ENCODE measurements around the gene ENTPD1. TPM values are rescaled to one million over a fixed set of nuclear protein-coding genes. Genes with fewer than 3 reads are reported as not detected.

The ENTPD1 gene
- total RNA-seq, 2 donors from 2014 or later, result 0.53 to 12.9 TPM

DNA sequence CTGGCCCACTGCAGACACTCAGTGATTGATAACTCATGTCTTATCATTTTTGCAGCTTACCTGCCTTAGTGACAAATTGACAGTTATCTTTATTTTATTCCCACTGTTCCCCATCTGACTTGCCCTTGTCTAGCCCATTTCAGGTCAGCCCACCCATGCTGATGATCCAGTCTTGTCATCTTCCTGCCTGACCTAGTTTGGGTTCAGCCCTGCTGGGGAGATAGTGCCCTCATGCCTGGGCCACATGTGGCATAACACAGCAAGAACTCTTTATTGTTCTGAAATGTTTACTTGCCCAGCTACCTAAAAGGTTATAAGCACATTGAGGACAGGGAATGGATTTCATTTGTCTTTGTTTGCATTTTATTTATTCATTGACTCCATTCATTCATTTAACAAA, 75.6 kb downstream of the ENTPD1 start:
- Mint-ChIP-seq H3K27me3 (ENCODE audit: low read depth) (no peaks in the 10 kb centered on the region), H3K4me3 (peak overlapping the region; percentile 41 to 85), H3K4me1 (ENCODE audit: low read depth) (peaks cover 64% of the 10 kb centered on the region), H3K9me3 (no peaks in the 10 kb centered on the region), H3K27ac (peak overlapping the region; percentile 40), H3K36me3 (ENCODE audit: insufficient read depth in 2 of 2) (peaks cover 0 to 6% of the 10 kb centered on the region in 2 donors)
- DNase-seq (no peak), ATAC-seq (replicated peaks in 1 of 2) (no peak)

DNA sequence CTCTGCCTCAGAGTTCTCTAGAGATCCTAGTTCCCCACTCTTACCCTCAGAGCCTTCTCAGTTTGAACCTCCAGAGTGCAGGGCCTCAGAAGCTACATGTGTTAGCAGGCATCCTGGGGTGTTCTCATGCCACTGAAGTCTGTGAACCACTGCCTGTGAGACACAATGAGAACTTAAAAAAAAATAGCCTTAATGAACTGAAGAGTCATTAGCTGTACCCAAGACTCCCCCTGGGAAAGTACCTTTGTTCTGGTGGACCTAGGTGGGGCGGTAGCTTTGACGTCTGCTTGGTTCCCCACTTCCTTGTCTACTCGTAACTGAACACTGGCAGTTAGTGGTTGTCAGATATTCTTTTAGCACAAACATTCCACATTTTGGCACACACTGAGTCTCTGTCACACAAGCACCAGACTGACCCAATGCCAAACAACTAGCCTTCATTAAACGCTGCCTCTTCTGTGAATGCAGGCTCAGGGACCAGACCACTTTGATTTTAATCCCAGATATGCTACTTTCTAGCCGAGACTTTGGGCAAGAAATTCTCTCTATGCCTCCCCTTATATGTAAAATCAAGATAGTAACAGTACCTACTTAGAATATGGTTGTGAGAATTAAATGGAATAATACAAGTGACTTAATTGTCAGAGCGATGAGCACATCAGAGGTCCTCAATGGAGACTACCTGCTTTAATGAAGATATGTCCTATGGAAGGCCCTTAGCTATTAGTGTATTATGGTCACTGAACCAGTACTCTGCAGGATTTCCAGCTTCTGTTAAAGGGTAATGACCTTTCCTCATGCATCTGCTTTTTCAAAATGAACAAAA, 76.5 kb downstream of the ENTPD1 start:
- ATAC-seq (replicated peaks in 1 of 2) (peak; percentile 91 to 95), DNase-seq (peak; percentile 22 to 80)
- no peaks in the 10 kb centered on the region for H3K9me3 Mint-ChIP-seq
- H3K36me3 Mint-ChIP-seq (ENCODE audit: insufficient read depth in 2 of 2), result peaks cover 0 to 6% of the 10 kb centered on the region in 2 donors
- peaks cover 73% of the 10 kb centered on the region for H3K4me1 Mint-ChIP-seq (ENCODE audit: low read depth)
- peak overlapping the region; percentile 65 for H3K27ac Mint-ChIP-seq
- no peaks in the 10 kb centered on the region for H3K27me3 Mint-ChIP-seq (ENCODE audit: low read depth)
- H3K4me3 Mint-ChIP-seq, result peak overlapping the region; percentile 66 to 85

DNA sequence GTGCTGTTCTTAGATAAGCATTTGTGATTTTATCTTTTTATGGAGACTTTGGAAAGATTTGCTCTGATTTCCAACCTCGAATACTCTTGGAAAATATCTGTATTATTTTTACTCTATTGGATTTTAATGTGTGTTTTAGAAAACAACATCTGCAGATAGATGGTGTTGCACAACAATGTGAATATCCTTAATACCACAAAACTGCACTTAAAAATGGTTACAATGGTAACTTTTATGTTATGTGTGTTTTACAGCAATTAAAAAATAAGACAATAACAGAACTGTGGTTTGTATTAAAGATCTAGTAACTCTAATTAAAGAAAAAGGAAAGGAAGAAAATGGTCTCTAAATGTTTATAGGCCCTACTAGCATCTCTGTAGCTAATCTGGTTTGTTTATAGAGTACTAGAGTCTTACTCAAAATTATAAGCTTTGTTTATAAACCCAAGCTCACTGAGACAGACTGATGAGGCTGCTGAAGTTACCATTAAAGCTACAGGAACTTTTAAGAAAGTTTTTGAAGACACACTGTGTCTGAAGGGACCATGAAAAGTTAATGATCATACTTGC, 77.2 kb downstream of the ENTPD1 start:
- ATAC-seq (replicated peaks in 1 of 2), result no peak
- peaks cover 78% of the 10 kb centered on the region for H3K4me1 Mint-ChIP-seq (ENCODE audit: low read depth)

DNA sequence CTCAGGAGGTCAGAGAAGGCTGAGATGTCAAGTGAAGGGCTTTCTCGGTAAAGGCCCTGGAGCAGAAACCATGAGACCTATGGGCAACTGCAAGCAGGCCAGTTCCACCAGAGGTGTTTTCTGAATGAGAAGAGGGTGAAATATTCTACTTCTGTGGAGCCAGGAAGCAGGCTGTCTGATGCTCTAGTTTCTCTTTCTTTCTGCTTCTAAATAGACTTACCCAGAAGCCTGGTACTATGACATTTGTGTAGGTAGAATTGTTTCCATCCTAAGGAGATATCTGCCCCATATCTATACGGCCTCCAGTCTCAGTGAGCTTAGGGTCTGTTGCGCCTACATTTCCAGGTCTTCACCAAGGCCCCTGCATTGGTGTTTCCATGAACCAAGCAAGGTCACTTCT, 78.4 kb downstream of the ENTPD1 start:
- H3K36me3 Mint-ChIP-seq (ENCODE audit: insufficient read depth in 2 of 2), result peaks cover 0 to 6% of the 10 kb centered on the region in 2 donors
- DNase-seq (no peak), ATAC-seq (replicated peaks in 1 of 2) (no peak)
- no peaks in the 10 kb centered on the region for H3K27me3 Mint-ChIP-seq (ENCODE audit: low read depth)
- H3K9me3 Mint-ChIP-seq, result no peaks in the 10 kb centered on the region
- H3K27ac Mint-ChIP-seq, result no peak overlapping the region
- H3K4me1 Mint-ChIP-seq (ENCODE audit: low read depth), result peaks cover 91% of the 10 kb centered on the region
- peak overlapping the region in 1 of 2 donors; percentile 36 for H3K4me3 Mint-ChIP-seq

More for the DNA sequence above, 77.2 kb downstream of the ENTPD1 start:
- H3K9me3 Mint-ChIP-seq, result no peaks in the 10 kb centered on the region
- H3K27me3 Mint-ChIP-seq (ENCODE audit: low read depth), result no peaks in the 10 kb centered on the region
- no peak for DNase-seq
- no peak overlapping the region for H3K4me3 Mint-ChIP-seq
- peak overlapping the region; percentile 33 for H3K27ac Mint-ChIP-seq
- H3K36me3 Mint-ChIP-seq (ENCODE audit: insufficient read depth in 2 of 2), result peaks cover 0 to 6% of the 10 kb centered on the region in 2 donors

DNA sequence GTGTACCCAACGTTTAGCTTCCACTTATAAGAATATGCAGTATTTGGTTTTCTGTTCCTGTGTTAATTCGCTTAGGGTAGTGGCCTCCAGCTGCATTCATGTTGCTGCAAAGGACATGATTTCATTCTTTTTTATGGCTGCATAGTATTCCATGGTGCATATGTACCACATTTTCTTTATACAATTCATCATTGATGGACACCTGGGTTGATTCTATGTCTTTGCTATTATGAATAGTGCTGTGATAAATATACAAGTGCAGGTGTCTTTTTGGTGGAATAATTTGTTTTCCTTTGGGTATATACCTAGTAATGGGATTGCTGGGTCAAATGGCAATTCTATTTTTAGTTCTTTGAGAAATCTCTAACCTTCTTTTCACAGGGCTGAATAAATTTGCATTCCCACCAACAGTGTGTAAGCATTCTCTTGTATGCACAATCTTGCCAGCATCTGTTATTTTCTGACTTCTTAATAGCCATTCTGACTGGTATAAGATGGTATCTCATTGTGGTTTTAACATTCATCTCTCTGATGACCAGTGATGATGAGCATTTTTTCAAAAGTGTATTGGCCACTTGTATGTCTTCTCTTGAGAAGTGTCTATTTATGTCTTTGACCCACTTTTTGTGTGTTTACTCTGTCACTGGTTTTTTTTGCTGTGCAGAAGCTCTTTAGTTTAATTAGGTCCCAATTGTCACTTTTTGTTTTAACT, 79.3 kb downstream of the ENTPD1 start:
- no peak overlapping the region for H3K27ac Mint-ChIP-seq
- H3K36me3 Mint-ChIP-seq (ENCODE audit: insufficient read depth in 2 of 2), result peaks cover 0 to 2% of the 10 kb centered on the region in 2 donors
- no peaks in the 10 kb centered on the region for H3K27me3 Mint-ChIP-seq (ENCODE audit: low read depth)
- H3K4me1 Mint-ChIP-seq (ENCODE audit: low read depth), result peaks cover 91% of the 10 kb centered on the region
- peak overlapping the region in 1 of 2 donors; percentile 36 for H3K4me3 Mint-ChIP-seq
- ATAC-seq (replicated peaks in 1 of 2), result peak; percentile 3 to 22
- DNase-seq, result no peak
- H3K9me3 Mint-ChIP-seq, result no peaks in the 10 kb centered on the region

DNA sequence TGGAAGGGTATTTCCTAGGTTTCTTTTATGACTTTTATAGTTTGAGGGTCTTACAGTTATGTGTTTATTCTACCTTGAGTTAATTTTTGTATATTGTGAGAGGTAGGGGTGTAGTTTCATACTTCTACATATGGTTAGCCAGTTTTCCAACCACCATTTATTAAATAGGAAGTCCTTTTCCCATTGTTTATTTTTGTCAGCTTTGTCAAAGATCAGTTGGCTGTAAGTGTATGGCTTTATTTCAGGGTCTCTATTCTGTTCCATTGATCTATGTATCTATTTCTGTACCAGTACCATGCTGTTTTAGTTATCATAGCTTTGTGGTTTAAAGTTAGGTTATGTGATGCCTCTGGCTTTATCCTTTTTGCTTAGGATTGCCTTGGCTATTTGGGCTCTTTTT, 79.9 kb downstream of the ENTPD1 start:
- Mint-ChIP-seq H3K9me3 (no peaks in the 10 kb centered on the region), H3K27ac (no peak overlapping the region), H3K27me3 (ENCODE audit: low read depth) (no peaks in the 10 kb centered on the region), H3K4me3 (peak overlapping the region in 1 of 2 donors; percentile 36), H3K4me1 (ENCODE audit: low read depth) (peaks cover 91% of the 10 kb centered on the region), H3K36me3 (ENCODE audit: insufficient read depth in 2 of 2) (peaks cover 0 to 2% of the 10 kb centered on the region in 2 donors)
- no peak for ATAC-seq (replicated peaks in 1 of 2)
- no peak for DNase-seq

DNA sequence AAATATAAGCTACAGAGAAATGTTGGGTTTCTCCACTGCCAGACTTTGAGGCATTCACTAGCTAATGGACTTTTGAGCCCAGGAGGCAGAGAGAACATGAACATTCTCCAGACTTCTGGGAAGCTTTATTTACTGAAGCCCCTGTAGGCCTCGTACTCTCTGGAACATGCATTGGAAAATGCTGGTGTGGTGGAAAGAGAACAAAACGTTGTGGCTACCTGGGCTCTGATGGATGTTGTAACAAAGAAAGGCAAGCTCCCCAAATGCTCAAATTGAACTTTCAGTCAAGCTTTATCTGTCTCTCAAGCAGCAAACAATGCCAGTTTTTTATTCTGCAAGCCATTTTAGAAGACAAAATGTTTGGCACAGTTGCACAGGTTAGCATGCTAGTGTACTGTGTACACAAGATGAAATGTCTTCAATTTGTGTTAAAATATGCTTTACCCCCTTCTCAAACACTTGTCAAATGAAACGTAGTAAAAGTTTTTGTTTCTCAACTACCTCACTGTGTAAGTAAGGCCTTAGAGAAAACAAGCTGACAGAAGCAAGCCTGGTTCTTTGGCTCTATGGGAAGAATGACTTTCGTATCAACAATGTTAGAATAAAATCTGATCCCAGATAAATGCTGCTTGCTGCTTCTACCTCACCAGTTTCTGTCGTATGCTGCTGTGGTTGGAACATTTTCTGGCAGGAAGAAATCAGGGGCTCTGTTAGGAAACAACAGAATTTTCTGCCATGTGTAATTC, 80.8 kb downstream of the ENTPD1 start:
- Mint-ChIP-seq H3K36me3 (ENCODE audit: insufficient read depth in 2 of 2) (peaks cover 0 to 2% of the 10 kb centered on the region in 2 donors), H3K27ac (no peak overlapping the region), H3K4me1 (ENCODE audit: low read depth) (peaks cover 89% of the 10 kb centered on the region), H3K9me3 (no peaks in the 10 kb centered on the region), H3K27me3 (ENCODE audit: low read depth) (no peaks in the 10 kb centered on the region), H3K4me3 (no peak overlapping the region)
- ATAC-seq (replicated peaks in 1 of 2) (no peak), DNase-seq (no peak)

DNA sequence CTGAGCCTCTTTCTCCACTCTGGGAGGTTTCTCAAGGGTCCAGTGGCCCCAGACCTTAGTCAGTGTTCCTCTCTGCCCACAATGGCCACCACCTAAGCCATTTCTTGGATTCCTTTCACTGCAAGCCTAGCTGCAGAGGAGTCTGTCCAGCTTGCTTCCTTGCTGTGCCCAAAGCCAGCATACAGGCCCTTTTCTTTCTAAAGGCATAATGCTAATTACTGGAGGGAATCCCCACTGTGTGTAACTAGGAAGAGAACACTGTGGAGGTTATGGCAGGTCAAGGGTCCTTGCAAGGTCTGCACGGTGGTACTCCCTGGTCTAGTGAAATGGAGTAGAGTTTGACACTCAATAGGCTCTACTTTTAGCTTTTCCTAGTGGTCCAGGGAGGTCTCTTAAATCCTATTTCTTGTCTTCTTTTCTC, 81.4 kb downstream of the ENTPD1 start:
- no peaks in the 10 kb centered on the region for H3K27me3 Mint-ChIP-seq (ENCODE audit: low read depth)
- no peak overlapping the region for H3K27ac Mint-ChIP-seq
- no peak for DNase-seq
- peaks cover 86% of the 10 kb centered on the region for H3K4me1 Mint-ChIP-seq (ENCODE audit: low read depth)
- no peak overlapping the region for H3K4me3 Mint-ChIP-seq
- no peak for ATAC-seq (replicated peaks in 1 of 2)
- H3K9me3 Mint-ChIP-seq, result no peaks in the 10 kb centered on the region
- peaks cover 0 to 2% of the 10 kb centered on the region in 2 donors for H3K36me3 Mint-ChIP-seq (ENCODE audit: insufficient read depth in 2 of 2)

DNA sequence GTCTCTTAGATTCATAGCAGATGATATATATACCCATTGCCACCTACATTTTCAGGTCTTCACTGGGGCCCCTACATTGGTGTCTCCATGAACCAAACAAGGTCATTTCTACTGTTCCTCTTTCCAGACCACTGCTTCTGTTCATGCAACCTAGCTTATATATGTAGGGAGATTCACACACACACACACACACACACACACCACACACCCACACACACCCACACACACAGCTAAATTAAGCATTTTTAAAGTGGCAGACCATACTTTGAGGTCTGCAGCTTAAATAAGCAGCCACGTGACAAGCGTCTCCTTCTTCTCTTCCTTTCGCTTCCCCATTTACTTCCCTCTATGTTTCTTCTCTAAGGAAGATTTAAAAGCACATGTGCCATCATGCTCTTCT, 81.8 kb downstream of the ENTPD1 start:
- Mint-ChIP-seq H3K36me3 (ENCODE audit: insufficient read depth in 2 of 2) (peaks cover 0 to 2% of the 10 kb centered on the region in 2 donors), H3K4me3 (no peak overlapping the region), H3K27ac (no peak overlapping the region), H3K4me1 (ENCODE audit: low read depth) (peaks cover 81% of the 10 kb centered on the region), H3K27me3 (ENCODE audit: low read depth) (no peaks in the 10 kb centered on the region), H3K9me3 (no peaks in the 10 kb centered on the region)
- DNase-seq (no peak), ATAC-seq (replicated peaks in 1 of 2) (no peak)

DNA sequence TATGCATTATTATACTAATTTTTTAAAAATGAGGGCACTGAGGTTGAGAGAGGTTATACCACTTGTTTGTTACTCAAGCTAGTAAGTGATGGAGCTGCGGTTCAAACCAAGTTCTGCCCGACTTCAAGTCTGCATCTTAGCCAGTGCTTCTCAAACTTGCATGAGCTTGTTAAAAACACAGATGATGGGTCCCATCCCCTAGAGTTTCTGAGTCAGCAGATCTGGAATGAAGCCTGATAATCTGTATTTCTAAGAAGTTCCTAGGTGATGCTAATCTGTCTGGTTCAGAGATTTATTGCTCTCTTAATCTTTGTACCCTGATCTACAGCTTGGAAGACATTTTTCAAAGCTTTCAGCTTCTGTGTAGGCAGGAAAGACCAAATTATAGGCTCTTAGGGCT, 84.2 kb downstream of the ENTPD1 start:
- H3K27me3 Mint-ChIP-seq (ENCODE audit: low read depth), result no peaks in the 10 kb centered on the region
- no peaks in the 10 kb centered on the region for H3K9me3 Mint-ChIP-seq
- H3K4me3 Mint-ChIP-seq, result no peak overlapping the region
- no peak overlapping the region for H3K27ac Mint-ChIP-seq
- peaks cover 62% of the 10 kb centered on the region for H3K4me1 Mint-ChIP-seq (ENCODE audit: low read depth)
- DNase-seq (no peak), ATAC-seq (replicated peaks in 1 of 2) (no peak)
- H3K36me3 Mint-ChIP-seq (ENCODE audit: insufficient read depth in 2 of 2), result no peaks in the 10 kb centered on the region

DNA sequence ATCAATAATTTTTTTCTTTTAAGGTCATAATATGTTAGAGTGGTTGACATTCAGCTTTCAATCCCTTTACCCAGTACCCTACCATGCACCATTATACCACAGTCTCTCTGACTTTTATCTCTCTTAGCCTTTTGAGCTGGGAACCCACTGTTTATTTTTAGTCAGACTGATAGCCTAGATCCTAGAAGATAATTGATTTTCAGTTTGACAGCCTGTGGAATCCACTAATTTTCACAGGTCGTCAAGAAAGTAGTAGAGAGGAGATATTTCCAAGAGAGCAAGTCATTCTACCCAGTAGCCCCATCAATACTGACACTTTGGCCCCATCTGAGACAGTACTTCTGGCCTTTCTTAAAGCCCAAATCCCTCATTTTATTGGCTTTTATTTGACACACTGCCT, 84.7 kb downstream of the ENTPD1 start:
- Mint-ChIP-seq H3K9me3 (no peaks in the 10 kb centered on the region), H3K36me3 (ENCODE audit: insufficient read depth in 2 of 2) (no peaks in the 10 kb centered on the region), H3K4me1 (ENCODE audit: low read depth) (peaks cover 56% of the 10 kb centered on the region), H3K27me3 (ENCODE audit: low read depth) (no peaks in the 10 kb centered on the region), H3K4me3 (no peak overlapping the region), H3K27ac (no peak overlapping the region)
- DNase-seq (no peak), ATAC-seq (replicated peaks in 1 of 2) (peak in 1 of 2 donors; percentile 52)

DNA sequence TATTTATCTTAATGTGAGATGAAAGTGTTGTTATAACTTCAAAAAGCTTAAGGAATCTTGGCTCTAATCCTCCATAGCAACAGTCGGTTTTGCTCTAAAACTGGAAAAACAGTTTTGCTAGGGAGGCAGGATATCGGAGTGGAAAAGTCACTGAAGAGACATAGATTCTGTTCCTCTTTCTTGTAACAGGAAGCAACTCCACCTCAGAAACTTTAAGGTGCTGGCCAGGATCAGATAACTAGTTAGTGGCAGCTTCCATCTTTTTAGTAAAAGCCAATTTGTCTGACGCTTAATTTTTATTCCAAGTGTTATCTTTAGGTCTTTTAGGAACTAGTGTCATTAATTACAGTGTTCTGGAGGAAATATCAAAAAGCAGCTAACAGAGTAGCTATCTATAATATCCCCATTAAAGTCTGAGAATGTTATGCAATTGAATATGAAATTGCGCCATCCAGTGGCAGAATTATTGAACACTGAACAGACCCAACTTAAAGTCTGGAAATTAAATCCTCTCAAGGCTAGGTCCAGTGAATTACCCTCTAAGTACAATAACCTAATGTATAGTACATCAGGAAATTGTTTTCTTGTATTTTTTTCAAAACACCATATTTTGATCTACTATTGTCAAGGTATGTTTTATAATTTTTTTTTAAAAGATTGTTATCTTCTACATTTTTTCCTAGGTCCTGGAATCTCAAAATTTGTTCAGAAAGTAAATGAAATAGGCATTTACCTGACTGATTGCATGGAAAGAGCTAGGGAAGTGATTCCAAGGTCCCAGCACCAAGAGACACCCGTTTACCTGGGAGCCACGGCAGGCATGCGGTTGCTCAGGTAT, 85.9 kb downstream of the ENTPD1 start:
- H3K27me3 Mint-ChIP-seq (ENCODE audit: low read depth), result no peaks in the 10 kb centered on the region
- H3K9me3 Mint-ChIP-seq, result no peaks in the 10 kb centered on the region
- no peaks in the 10 kb centered on the region for H3K36me3 Mint-ChIP-seq (ENCODE audit: insufficient read depth in 2 of 2)
- DNase-seq (peak; percentile 42 to 47), ATAC-seq (replicated peaks in 1 of 2) (peak; percentile 55 to 59)
- no peak overlapping the region for H3K4me3 Mint-ChIP-seq
- H3K4me1 Mint-ChIP-seq (ENCODE audit: low read depth), result peaks cover 44% of the 10 kb centered on the region
- peak overlapping the region; percentile 52 for H3K27ac Mint-ChIP-seq
